Cardiac septum (tissue), 1 donor: ENCODE results near the gene DSC3. TPM values are rescaled to one million over a fixed set of nuclear protein-coding genes. Genes with fewer than 3 reads are reported as not detected.
"Not testable (repeated sequence)": the region's sequence is repeated elsewhere in the genome, so short reads cannot be mapped to it uniquely, and the experiment has no call there.

Experiments used
- DNase-seq: peaks from one replicate; pipeline ENCODE4 v3.0.0-alpha.2; 2020; ENCODE audit warnings: low spot score
- intact Hi-C: fragments of 100-400 bp; cut with DNase I; formaldehyde crosslinking; loops from one replicate; pipeline ENCODE4 v1.14.0; 2022
- total RNA-seq: library from RNA; stranded (reverse); fragmentation: NEBNext Ultra II Directional; extraction: Animal tissue kit (Norgen Biotek cat#: 25700); gene quantifications from one replicate; pipeline ENCODE4 v1.2.1, GENCODE V29; 2021
- donor health status: DM: no; HTN: no; CAD: no.

Gene DSC3
- total RNA-seq, 1 donor from 2014 or later = 0.65 TPM

DNA sequence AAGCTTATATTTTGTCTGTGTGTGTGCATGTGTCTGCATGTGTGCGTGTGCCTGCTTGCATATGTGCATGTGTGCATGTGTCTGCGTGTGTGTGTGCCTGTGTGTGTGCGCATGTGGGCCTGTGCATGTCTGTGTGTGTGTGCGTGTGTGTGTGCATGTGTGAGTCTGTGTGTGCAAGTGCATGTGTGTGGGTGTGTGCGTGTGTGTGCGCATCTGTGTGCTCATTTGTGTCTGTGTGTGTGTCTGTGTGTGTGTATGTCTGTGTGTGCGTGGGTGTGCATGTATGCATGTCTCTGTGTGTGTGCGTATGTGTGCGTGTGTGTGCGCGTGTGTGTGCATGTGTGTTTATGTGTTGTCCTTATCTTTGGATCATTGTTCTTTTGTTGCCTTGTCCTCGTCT, 56.8 kb downstream of the DSC3 start:
- intact Hi-C loops = no loop called here
- DNase-seq = no peak

DNA sequence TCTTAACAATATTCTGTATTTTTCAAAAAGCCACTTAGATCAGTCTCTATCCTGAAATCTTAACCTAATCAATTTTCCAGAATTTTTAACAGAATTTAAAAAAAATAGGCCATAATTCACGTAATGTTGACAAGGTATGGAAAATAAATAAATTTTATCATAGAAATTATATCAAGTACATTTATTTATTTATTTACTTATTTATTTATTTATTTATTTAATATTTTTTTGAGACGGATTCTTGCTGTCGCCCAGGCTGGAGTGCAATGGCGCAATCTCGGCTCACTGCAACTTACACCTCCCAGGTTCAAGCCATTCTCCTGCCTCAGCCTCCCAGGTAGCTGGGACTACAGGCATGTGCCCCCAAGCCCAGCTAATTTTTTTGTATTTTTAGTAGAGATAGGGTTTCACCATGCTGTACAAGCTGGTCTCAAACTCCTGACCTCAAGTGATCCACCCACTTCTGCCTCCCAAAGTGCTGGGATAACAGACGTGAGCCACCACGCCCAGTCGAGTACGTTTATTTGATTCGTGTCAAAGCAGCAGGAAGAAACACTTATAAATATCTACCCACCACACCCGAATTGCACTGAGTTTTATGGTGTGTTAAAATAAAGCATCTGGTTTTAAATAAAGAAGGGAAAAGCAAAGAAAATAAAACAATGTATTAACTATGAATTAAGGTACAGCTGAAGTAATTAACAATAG, 60.1 kb downstream of the DSC3 start:
- intact Hi-C loops = no loop called here
- DNase-seq = no peak

DNA sequence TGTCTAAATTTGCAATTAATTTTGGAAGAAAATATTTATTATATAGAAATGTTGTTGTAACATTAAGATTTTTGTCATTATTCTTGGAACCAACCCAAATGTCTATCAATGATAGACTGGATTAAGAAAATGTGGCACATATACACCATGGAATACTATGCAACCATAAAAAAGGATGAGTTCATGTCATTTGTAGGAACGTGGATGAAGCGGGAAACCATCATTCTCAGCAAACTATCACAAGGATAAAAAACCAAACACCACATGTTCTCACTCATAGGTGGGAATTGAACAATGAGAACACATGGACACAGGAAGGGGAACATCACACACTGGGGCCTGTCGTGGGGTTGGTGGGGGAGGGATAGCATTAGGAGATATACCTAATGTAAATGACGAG, 64.5 kb downstream of the DSC3 start:
- intact Hi-C loops, DNase-seq: not testable (repeated sequence)

DNA sequence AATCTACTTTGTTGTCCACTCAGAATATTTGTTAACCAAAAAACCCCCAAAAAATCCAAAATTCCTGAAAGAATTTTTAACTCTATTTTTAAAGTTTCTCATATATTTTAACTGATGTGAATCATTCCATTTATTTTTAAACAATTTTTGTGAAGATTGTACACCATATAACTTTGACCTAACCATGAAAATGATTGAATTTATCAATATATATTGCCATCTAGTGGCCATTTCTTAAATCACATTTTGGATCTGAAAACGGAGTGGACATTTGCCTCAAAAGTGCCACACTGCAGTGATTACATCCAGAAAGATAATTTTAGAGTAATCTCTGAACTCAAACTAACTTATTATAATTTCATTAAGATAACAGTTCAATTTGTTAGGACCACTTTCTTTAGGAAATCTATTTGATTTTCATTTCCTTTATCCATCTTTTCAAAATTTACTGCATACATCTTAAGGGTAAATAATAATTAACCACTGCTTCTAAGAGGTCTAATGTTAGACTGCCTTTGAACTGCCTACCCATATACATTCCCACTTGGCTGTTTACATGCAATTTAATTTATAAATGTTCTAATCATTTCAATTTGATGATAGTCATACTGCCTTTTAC, 71.1 kb downstream of the DSC3 start:
- intact Hi-C loops = no loop called here
- DNase-seq = no peak

DNA sequence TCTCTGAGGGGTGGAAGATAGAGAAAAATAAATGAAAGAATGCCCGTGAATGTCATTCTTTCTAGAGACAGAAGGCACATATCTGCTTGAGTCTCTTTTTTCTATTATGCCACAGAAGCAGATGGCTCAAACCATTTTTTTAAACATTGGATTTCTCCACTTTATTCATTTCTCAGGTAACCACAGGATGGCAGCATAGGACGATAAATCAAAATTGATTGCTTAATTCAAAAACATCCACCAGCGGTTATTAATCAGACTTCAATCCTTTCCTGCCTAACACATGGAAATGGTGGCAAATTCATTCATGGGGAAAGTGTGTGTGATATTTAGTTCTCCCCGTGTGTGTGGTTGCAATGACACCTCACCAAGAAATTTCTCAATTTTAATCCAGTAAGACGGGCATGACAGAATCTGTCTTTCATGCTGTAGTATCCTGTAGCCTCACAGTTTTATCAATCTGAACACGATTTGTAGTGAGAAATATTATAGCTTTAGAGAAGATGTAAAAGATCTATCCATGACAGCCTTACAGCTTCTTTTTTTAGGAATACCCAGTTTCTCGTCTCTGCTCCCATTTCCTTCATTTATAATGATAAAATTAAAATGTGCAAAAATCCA, 72.2 kb downstream of the DSC3 start:
- intact Hi-C loops = no loop called here
- no peak for DNase-seq

DNA sequence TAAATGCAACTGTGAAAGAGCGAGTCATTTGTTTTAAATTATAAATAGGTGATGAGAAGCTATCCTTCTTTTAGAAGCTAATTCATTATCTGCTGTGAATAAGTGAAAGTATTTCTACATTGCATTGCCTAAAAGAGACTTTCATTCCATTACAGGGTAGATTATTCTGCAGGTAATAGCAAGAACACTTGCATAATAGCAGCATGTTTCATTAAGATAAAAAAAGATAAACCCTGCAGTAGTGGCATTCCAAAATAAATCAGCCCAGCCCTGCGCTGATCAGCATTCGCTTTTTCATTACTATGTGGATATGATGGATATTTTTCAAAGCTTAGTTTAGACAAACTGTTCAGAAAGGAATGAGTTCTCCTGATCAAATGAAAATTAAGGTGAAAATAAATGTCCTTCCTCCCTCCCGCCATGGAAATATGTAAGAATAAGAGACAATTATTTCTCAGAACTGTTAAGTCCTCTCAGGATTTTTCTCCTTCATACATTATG, 72.8 kb downstream of the DSC3 start:
- intact Hi-C loops = no loop called here
- DNase-seq = no peak

DNA sequence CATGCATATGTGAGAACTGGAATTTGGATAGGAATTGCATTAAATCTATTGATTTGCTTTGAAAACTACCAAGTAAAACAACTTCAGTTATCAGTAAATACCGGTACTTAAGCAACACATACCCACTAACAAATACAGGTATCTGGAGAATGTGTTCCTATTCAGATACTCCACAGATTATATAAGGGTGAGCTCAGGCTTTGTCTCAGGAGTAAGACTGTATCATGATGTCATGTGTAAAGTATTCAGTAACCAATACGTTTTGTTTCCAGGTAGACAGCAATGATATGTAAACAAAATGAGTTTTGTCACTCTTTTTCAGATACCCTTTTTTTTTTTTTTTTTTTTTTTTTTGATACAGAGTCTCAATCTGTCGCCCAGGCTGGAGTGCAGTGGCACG, 74.8 kb downstream of the DSC3 start:
- DNase-seq = no peak
- intact Hi-C loops = no loop called here

DNA sequence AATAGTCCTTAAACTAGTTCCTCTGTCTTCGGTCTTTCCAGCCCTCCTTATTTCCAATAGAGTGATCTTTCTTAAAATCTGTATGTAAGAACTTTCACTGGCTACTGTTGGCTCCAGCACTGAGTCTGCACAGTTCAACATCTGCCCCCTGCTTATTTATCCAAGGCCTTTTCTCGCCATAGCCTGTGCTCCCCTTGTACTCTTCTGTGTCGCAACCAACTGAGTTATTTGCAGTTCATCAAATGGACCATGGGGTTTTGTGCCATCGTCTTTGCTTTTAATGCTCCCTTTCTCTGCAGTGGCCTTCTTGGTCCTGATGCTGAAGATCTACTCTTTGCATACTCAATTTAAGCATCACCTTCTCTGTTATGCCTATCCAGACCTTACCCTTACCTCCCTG, 77.3 kb downstream of the DSC3 start:
- intact Hi-C loops = no loop called here
- no peak for DNase-seq

DNA sequence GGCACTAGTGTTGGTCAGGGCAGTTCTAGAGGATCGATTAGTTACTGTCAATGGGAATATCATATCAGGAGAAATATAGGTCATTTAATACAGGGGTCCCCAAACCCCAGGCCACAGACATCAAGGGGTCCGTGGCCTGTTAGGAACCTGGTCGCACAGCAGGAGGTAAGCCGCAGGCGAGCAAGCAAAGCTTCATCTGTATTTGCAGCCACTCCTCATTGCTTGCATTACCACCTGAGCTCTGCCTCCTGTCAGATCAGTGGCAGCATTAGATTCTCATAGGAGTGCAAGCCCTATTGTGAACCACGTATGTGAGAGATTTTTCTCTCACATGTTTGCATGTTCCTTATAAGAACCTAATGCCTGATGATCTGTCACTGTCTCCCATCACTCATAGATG, 81.9 kb downstream of the DSC3 start:
- intact Hi-C loops = no loop called here
- no peak for DNase-seq

DNA sequence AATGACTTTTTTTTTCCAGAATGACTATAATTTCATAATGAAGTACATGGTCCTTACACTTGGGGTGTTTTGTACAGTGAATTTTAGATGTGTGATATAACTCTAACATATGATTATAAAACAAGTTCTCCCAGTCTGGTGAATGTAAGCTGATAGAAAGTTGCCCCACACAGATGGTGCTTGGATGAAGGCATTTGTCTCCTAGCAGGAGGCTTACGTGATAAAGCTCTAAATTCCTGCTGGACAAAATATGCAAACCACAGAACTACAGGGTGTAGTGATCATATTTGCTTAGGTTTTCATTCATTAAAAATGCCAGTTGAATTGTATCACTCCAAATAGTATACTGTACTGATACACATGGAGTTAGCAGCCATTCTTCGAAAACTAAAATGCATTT, 85.5 kb downstream of the DSC3 start:
- DNase-seq = no peak
- intact Hi-C loops = no loop called here

DNA sequence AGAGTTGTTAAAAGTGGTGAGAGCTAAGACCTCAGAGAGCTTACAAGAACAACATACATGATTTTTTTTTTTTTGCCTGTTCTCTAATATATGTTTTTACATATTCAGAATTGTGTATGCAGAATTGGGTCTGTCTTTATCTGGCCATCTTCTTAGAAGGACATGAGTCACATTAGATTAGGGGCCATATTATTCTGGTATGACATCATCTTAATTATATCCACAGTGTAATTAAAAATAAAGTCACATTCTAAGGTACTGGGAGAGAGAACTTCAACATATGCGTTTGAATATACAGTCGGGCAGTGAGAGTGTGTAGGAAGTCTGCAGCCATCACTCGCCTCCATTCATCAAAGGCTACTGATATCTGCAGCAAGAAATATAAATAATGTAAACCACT, 88.3 kb downstream of the DSC3 start:
- DNase-seq = no peak
- intact Hi-C loops = no loop called here

DNA sequence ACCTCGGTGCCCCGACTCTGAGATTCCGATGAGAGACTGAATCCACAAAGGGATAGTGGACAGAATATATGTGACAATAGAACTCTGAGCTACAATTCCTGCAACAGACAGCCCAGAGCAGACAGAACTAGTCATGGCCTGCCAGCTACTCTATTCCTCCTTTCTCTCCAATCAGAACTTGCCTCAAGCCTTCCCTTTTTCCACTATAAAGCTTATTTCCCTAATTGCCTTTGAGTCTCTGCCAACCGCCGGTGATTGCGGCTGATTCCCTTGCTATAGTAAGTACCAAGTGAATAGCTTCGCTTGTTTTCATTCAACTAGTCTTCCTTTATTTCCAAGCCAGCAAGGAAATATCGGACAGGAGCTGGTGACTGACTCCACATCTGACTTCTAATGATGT, 96.8 kb downstream of the DSC3 start:
- DNase-seq = no peak
- intact Hi-C loops = no loop called here

DNA sequence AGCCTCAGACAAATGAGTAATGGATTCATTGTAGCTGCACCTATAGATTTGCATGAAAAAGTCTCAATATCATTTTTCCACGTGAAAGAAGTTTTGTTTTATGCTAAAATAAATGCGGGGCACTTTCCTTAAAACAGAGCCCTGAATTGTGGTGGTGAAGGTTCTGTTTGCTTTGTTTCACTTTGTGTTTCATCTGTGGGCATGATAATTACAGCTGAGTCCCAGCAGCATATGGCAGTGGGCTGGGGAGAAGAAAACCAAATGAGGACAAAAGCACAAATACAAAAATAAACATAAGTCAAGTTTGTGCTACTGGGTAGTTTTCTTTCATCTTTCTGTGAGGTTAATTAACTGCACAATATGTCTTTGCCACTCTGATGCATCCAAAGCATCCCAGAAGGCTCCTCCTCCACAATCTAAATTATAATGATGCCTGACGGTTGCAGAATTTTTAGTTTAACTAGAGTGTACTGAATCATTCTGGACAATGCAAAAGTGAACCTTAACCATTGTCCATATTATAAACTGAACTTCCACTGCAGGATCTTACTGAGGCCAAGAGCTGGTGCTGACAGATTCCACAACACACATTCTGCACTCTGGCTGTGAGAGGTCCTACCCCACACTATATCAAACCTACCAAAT, 97.6 kb downstream of the DSC3 start:
- no peak for DNase-seq
- intact Hi-C loops = no loop called here

DNA sequence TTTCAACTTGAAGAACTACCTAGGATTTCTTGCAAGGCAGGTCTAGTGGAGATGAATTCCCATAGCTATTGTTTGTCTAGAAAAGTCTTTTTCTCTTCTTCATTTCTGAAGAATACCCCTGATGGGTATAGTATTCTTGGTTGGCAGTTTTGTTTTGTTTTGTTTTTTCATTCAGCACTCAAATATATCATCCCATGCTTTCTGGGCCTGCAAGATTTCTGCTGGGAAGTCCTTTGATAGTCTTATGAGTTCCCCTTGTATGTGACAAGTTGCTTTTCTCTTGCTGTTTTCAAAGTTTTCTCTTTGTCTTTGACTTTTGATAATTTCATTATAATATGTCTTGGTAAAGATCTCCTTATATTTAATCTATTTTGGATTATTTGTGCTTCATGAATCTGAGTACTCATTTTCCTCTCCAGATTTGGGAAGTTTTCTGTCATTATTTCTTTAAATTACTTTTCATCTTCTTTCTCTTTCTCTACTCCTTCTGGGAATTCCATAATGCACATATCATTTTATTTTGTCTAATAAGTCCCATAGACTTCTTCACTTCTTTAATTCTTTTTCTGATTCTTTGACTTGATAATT, 101.5 kb downstream of the DSC3 start:
- DNase-seq = no peak
- intact Hi-C loops = no loop called here

Other genes starting within 250 kb of the DSC3 start
- 26.7 TPM for gene DSC2, start 59.7 kb upstream of the DSC3 start, total RNA-seq
- 10.0 TPM for gene DSC1, start 120.1 kb upstream of the DSC3 start, total RNA-seq